OCI-LY1 (cell line): ENCODE data around the gene KCNC2.

Experiments used
- H2AFZ ChIP-seq: fragments of 200-600 bp; sonication (generic), shearing (Covaris generic); 2 replicates; pipeline ENCODE4 v1.6.0; 2014; ENCODE audit warnings: antibody characterized with exemption, mild to moderate bottlenecking, low read length
- H3F3A ChIP-seq: fragments of 200-600 bp; sonication (generic), shearing (Covaris generic); 2 replicates; pipeline ENCODE4 v1.6.0; 2014; ENCODE audit warnings: mild to moderate bottlenecking, antibody characterized with exemption, low read length, moderate library complexity; ENCODE audit not compliant: insufficient read depth
- H3K27ac ChIP-seq: fragments of 200-600 bp; sonication (generic); 2 replicates; pipeline ENCODE4 v1.5.1; 2014; ENCODE audit warnings: low read length, mixed run types, mild to moderate bottlenecking, low read depth; ENCODE audit not compliant: poor library complexity, severe bottlenecking
- H3K27me3 ChIP-seq: fragments of 200-600 bp; sonication (generic); 2 replicates; pipeline ENCODE4 v1.6.0; 2014; ENCODE audit warnings: antibody characterized with exemption, mild to moderate bottlenecking, low read length, moderate library complexity; ENCODE audit not compliant: insufficient read depth
- H3K36me3 ChIP-seq: fragments of 200-600 bp; sonication (generic); 2 replicates; pipeline ENCODE4 v1.6.1; 2014; ENCODE audit warnings: mild to moderate bottlenecking, antibody characterized with exemption, low read length, moderate library complexity, mixed read lengths; ENCODE audit not compliant: insufficient read depth
- H3K4me1 ChIP-seq: fragments of 200-600 bp; sonication (generic); 2 replicates; pipeline ENCODE4 v1.5.1; 2014; ENCODE audit warnings: mild to moderate bottlenecking, low read length, moderate library complexity; ENCODE audit not compliant: insufficient read depth, severe bottlenecking
- H3K4me2 ChIP-seq: fragments of 200-600 bp; sonication (generic), shearing (Covaris generic); 2 replicates; pipeline ENCODE4 v1.6.1; 2014; ENCODE audit warnings: low read length
- H3K4me3 ChIP-seq: fragments of 200-600 bp; sonication (generic); 2 replicates; pipeline ENCODE4 v1.5.1; 2014; ENCODE audit warnings: low read length, low read depth, mild to moderate bottlenecking, mixed read lengths; ENCODE audit not compliant: poor library complexity, severe bottlenecking
- H3K79me2 ChIP-seq: fragments of 200-600 bp; shearing (Covaris generic); 2 replicates; pipeline ENCODE4 v1.6.1; 2016; ENCODE audit warnings: mixed run types, low read length, mixed read lengths; ENCODE audit not compliant: insufficient read depth
- H3K9ac ChIP-seq: fragments of 200-600 bp; sonication (generic), shearing (Covaris generic); 2 replicates; pipeline ENCODE4 v1.6.1; 2014; ENCODE audit warnings: mild to moderate bottlenecking, low read length, mixed read lengths
- H3K9me2 ChIP-seq: fragments of 200-600 bp; sonication (generic), shearing (Covaris generic); 2 replicates; pipeline ENCODE4 v1.6.1; 2014; ENCODE audit warnings: low read depth, mild to moderate bottlenecking, low read length, mixed read lengths
- H3K9me3 ChIP-seq: fragments of 200-600 bp; shearing (Covaris generic); 2 replicates; pipeline ENCODE4 v1.6.1; 2014; ENCODE audit warnings: low read length, mixed read lengths
- H4K20me1 ChIP-seq: fragments of 200-600 bp; sonication (generic), shearing (Covaris generic); 2 replicates; pipeline ENCODE4 v1.6.0; 2016; ENCODE audit warnings: mild to moderate bottlenecking, low read length; ENCODE audit not compliant: insufficient read depth
- EZH2 ChIP-seq: fragments of 200-600 bp; sonication (generic), shearing (Covaris generic); IDR thresholded peaks from 2 replicates; pipeline ENCODE4 v1.8.0; 2017; ENCODE audit warnings: borderline replicate concordance, mixed run types, mild to moderate bottlenecking, antibody characterized with exemption, low read length, moderate library complexity, mixed read lengths
- TF ChIP-seq, protein P1 (sequence below): fragments of 200-600 bp; sonication (generic), shearing (Covaris generic); IDR thresholded peaks from 2 replicates; pipeline ENCODE4 v1.5.1; 2017; ENCODE audit warnings: mild to moderate bottlenecking, antibody characterized with exemption, low read length, moderate library complexity, mixed read lengths

The KCNC2 gene

GRCh38 chr12:75099210-75099609 is 110.4 kb downstream of the KCNC2 start:
- no peak overlapping the region for H2AFZ ChIP-seq
- H3K4me2 ChIP-seq, result no peak overlapping the region
- no peaks in the 10 kb centered on the region for H3F3A ChIP-seq
- no peaks in the 10 kb centered on the region for H3K27me3 ChIP-seq
- H3K79me2 ChIP-seq, result no peaks in the 10 kb centered on the region
- H3K27ac ChIP-seq, result no peak overlapping the region
- no peak for TF ChIP-seq EZH2
- TF ChIP-seq, protein P1, sequence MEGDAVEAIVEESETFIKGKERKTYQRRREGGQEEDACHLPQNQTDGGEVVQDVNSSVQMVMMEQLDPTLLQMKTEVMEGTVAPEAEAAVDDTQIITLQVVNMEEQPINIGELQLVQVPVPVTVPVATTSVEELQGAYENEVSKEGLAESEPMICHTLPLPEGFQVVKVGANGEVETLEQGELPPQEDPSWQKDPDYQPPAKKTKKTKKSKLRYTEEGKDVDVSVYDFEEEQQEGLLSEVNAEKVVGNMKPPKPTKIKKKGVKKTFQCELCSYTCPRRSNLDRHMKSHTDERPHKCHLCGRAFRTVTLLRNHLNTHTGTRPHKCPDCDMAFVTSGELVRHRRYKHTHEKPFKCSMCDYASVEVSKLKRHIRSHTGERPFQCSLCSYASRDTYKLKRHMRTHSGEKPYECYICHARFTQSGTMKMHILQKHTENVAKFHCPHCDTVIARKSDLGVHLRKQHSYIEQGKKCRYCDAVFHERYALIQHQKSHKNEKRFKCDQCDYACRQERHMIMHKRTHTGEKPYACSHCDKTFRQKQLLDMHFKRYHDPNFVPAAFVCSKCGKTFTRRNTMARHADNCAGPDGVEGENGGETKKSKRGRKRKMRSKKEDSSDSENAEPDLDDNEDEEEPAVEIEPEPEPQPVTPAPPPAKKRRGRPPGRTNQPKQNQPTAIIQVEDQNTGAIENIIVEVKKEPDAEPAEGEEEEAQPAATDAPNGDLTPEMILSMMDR, result no peak
- no peaks in the 10 kb centered on the region for H4K20me1 ChIP-seq
- H3K4me1 ChIP-seq, result no peaks in the 10 kb centered on the region
- H3K9ac ChIP-seq, result no peak overlapping the region
- no peaks in the 10 kb centered on the region for H3K9me3 ChIP-seq
- no peaks in the 10 kb centered on the region for H3K9me2 ChIP-seq
- H3K4me3 ChIP-seq, result no peak overlapping the region
- H3K36me3 ChIP-seq, result no peaks in the 10 kb centered on the region

DNA sequence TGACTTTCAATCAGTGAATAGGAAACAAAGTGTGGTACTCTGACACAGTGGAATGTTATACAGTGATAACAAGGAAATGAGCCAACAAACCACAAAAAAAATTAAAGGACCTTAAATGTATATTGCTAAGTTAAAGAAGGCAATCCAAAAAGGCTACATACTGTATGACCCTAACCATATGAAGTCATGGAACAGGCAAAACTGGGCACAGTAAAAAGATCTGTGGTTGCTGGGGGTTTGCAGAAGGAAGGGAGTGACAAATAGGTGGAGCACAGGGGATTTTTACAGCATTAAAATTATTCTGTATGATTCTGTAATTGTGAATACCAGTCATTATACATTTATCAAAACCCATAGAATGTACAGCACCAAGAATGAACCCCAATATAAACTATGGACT is 112.6 kb downstream of the KCNC2 start:
- Histone ChIP-seq H3K79me2 (no peaks in the 10 kb centered on the region), H3K9ac (no peak overlapping the region), H3K27ac (no peak overlapping the region), H3F3A (no peaks in the 10 kb centered on the region), H3K4me1 (no peaks in the 10 kb centered on the region), H2AFZ (no peak overlapping the region), H3K4me2 (no peak overlapping the region), H3K27me3 (no peaks in the 10 kb centered on the region), H3K4me3 (no peak overlapping the region), H3K9me3 (no peaks in the 10 kb centered on the region), H3K36me3 (no peaks in the 10 kb centered on the region), H4K20me1 (no peaks in the 10 kb centered on the region), H3K9me2 (no peaks in the 10 kb centered on the region)
- no peak for TF ChIP-seq EZH2
- TF ChIP-seq, protein P1, result no peak

DNA sequence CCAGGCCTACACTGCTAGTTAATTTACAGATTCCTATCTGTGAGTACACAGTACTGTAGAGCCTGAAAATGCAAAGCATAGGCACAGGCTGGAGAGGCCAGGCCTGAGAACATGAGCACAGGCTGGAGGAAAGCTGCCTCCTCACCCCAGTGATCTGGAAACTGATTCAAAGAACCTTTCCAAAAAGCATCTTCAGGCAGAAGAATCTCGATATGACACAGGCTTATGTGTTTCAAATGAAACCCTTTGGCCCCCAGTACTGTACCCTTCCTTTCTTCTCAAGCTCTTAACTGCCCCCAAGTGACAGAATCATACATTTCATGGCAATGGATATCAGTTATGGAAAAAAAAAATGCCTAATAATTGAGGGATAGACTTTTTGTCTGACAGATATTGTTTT is 122.0 kb downstream of the KCNC2 start:
- no peak overlapping the region for H2AFZ ChIP-seq
- no peaks in the 10 kb centered on the region for H4K20me1 ChIP-seq
- no peak overlapping the region for H3K9ac ChIP-seq
- no peaks in the 10 kb centered on the region for H3K9me3 ChIP-seq
- H3F3A ChIP-seq, result no peaks in the 10 kb centered on the region
- H3K4me3 ChIP-seq, result no peak overlapping the region
- no peaks in the 10 kb centered on the region for H3K27me3 ChIP-seq
- H3K9me2 ChIP-seq, result no peaks in the 10 kb centered on the region
- H3K4me2 ChIP-seq, result no peak overlapping the region
- no peaks in the 10 kb centered on the region for H3K4me1 ChIP-seq
- H3K79me2 ChIP-seq, result no peaks in the 10 kb centered on the region
- H3K36me3 ChIP-seq, result no peaks in the 10 kb centered on the region
- TF ChIP-seq EZH2, result no peak
- TF ChIP-seq, protein P1, result no peak; the same call in 1 of the 2 replicates
- H3K27ac ChIP-seq, result no peak overlapping the region
